Fibroblast of pulmonary artery (primary cell): ENCODE results near the gene ANKS1B.

Experiments
- DNase-seq: peaks from one replicate; pipeline ENCODE4 v3.0.0-alpha.2; 2010; ENCODE audit warnings: low read depth
- H3K4me3 ChIP-seq: replicated peaks from 2 replicates; pipeline ENCODE4 v1.5.1; 2011; ENCODE audit warnings: low read depth, mild to moderate bottlenecking, control low read depth, low read length, moderate library complexity
- CTCF ChIP-seq: IDR thresholded peaks from 2 replicates; pipeline ENCODE4 v1.5.1; 2011; ENCODE audit warnings: mild to moderate bottlenecking, control low read depth, low read length, inconsistent platforms; ENCODE audit errors: missing control alignments

The ANKS1B gene

DNA sequence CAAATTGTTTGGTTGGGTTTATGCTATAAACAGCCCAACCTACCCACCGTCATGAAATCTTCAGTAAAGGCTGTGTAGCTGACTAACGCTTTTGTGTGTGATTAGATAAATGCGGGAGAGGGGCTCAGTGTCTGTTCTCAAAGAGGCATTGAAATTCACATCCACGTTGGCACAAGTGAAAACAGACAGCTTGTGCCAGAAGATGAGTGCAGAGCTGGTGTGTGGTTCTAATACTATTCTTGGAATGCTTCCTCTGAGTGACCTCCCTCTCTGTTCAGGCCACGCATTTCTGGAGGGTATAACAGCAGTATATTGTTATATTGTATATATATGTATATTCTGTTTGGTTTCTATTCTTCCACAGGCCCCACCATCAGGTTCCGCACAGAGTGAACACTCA, 1075.9 kb downstream of the ANKS1B start:
- no peak for TF ChIP-seq CTCF
- H3K4me3 ChIP-seq, result no peak overlapping the region
- no peak for DNase-seq

GRCh38 chr12:98903875-98904274, 1080.9 kb downstream of the ANKS1B start:
- no peak for TF ChIP-seq CTCF
- no peak overlapping the region for H3K4me3 ChIP-seq
- no peak for DNase-seq

- DNase-seq, result peak; percentile 2
- no peak overlapping the region for H3K4me3 ChIP-seq
- TF ChIP-seq CTCF, result no peak
Observed at GRCh38 chr12:98901189-98901588, 1083.5 kb downstream of the ANKS1B start.

- DNase-seq, result peak; percentile 18
- no peak overlapping the region for H3K4me3 ChIP-seq
- no peak for TF ChIP-seq CTCF
Observed at GRCh38 chr12:98896938-98897337, 1087.8 kb downstream of the ANKS1B start.

GRCh38 chr12:98895086-98895651, 1089.6 kb downstream of the ANKS1B start:
- H3K4me3 ChIP-seq, result no peak overlapping the region
- no peak for TF ChIP-seq CTCF
- no peak for DNase-seq

- DNase-seq, result no peak
- no peak overlapping the region for H3K4me3 ChIP-seq
Observed at GRCh38 chr12:98894412-98895085, 1090.2 kb downstream of the ANKS1B start.

More at GRCh38 chr12:98894412-98895085, 1090.2 kb downstream of the ANKS1B start:
- no peak for TF ChIP-seq CTCF
